MM.1S (cell line): ENCODE measurements around the gene FAM20C.

Source experiments
- DNase-seq: peaks from one replicate; pipeline ENCODE4 v3.0.0-alpha.2; 2015
- H2AFZ ChIP-seq: fragments of 300-600 bp; sonication (generic); 2 replicates; pipeline ENCODE4 v1.6.0; 2016; ENCODE audit warnings: antibody characterized with exemption, low read length
- H3F3A ChIP-seq: fragments of 300-600 bp; sonication (generic); 2 replicates; pipeline ENCODE4 v1.6.1; 2016; ENCODE audit warnings: mild to moderate bottlenecking, antibody characterized with exemption, low read length, moderate library complexity, mixed read lengths; ENCODE audit not compliant: insufficient read depth
- H3K27ac ChIP-seq: fragments of 300-600 bp; sonication (generic); 2 replicates; pipeline ENCODE4 v1.5.1; 2016; ENCODE audit warnings: mild to moderate bottlenecking, low read length
- H3K27me3 ChIP-seq: fragments of 300-600 bp; sonication (generic); replicated peaks from 2 replicates; pipeline ENCODE4 v1.6.0; 2016; ENCODE audit warnings: low read length; ENCODE audit not compliant: insufficient read depth
- H3K36me3 ChIP-seq: fragments of 300-600 bp; sonication (generic); replicated peaks from 2 replicates; pipeline ENCODE4 v1.6.1; 2016; ENCODE audit warnings: mild to moderate bottlenecking, low read length, mixed read lengths; ENCODE audit not compliant: insufficient read depth
- H3K4me1 ChIP-seq: fragments of 300-600 bp; sonication (generic); 2 replicates; pipeline ENCODE4 v1.6.1; 2016; ENCODE audit warnings: low read length, mixed read lengths
- H3K4me2 ChIP-seq: fragments of 300-600 bp; sonication (generic); 2 replicates; pipeline ENCODE4 v1.6.0; 2016; ENCODE audit warnings: low read depth, low read length
- H3K4me3 ChIP-seq: fragments of 300-600 bp; sonication (generic); 2 replicates; pipeline ENCODE4 v1.5.1; 2016; ENCODE audit warnings: low read length, mixed read lengths
- H3K79me2 ChIP-seq: fragments of 300-600 bp; sonication (generic); 2 replicates; pipeline ENCODE4 v1.6.1; 2016; ENCODE audit warnings: mixed run types, low read length, mixed read lengths
- H3K9ac ChIP-seq: fragments of 300-600 bp; sonication (generic); 2 replicates; pipeline ENCODE4 v1.6.1; 2016; ENCODE audit warnings: low read length, mixed read lengths
- H3K9me2 ChIP-seq: fragments of 300-600 bp; sonication (generic); replicated peaks from 2 replicates; pipeline ENCODE4 v1.6.1; 2016; ENCODE audit warnings: mild to moderate bottlenecking, low read length, mixed read lengths; ENCODE audit not compliant: insufficient read depth
- H3K9me3 ChIP-seq: fragments of 300-600 bp; sonication (generic); replicated peaks from 2 replicates; pipeline ENCODE4 v1.6.1; 2016; ENCODE audit warnings: mild to moderate bottlenecking, low read length, mixed read lengths; ENCODE audit not compliant: insufficient read depth
- H4K20me1 ChIP-seq: fragments of 300-600 bp; sonication (generic); 2 replicates; pipeline ENCODE4 v1.6.1; 2016; ENCODE audit warnings: mild to moderate bottlenecking, low read length, moderate library complexity, mixed read lengths; ENCODE audit not compliant: insufficient read depth
- CTCF ChIP-seq: fragments of 300-600 bp; sonication (generic); IDR thresholded peaks from 2 replicates; pipeline ENCODE4 v1.5.1; 2016; ENCODE audit warnings: antibody characterized with exemption, low read length, mixed read lengths
- EZH2 ChIP-seq: fragments of 300-600 bp; sonication (generic); optimal IDR thresholded peaks from 2 replicates; pipeline ENCODE3; 2017; ENCODE audit warnings: low read depth, mild to moderate bottlenecking, antibody characterized with exemption, low read length, mixed read lengths
- EZH2phosphoT487 ChIP-seq: fragments of 300-600 bp; sonication (generic); IDR thresholded peaks from 2 replicates; pipeline ENCODE4 v1.6.1; 2018; ENCODE audit warnings: antibody characterized with exemption, low read length

FAM20C gene

GRCh38 chr7:273327-273726 is 81.0 kb downstream of the FAM20C start:
- no peaks in the 10 kb centered on the region for H3K9me3 ChIP-seq
- no peak for TF ChIP-seq EZH2
- TF ChIP-seq CTCF: no peak
- TF ChIP-seq EZH2phosphoT487: no peak

GRCh38 chr7:274266-274665 is 81.9 kb downstream of the FAM20C start:
- no peak for DNase-seq
- Histone ChIP-seq H3K27ac (no peak overlapping the region), H3K4me3 (no peak overlapping the region), H3K79me2 (no peaks in the 10 kb centered on the region), H3K27me3 (no peaks in the 10 kb centered on the region), H3F3A (no peaks in the 10 kb centered on the region), H3K4me2 (no peak overlapping the region), H3K36me3 (no peaks in the 10 kb centered on the region), H3K4me1 (no peaks in the 10 kb centered on the region), H2AFZ (no peak overlapping the region), H4K20me1 (no peaks in the 10 kb centered on the region), H3K9ac (no peak overlapping the region), H3K9me2 (no peaks in the 10 kb centered on the region), H3K9me3 (no peaks in the 10 kb centered on the region)
- TF ChIP-seq CTCF (no peak), EZH2 (no peak), EZH2phosphoT487 (no peak)

More at GRCh38 chr7:273327-273726, 81.0 kb downstream of the FAM20C start:
- Histone ChIP-seq H3F3A (no peaks in the 10 kb centered on the region), H3K9ac (no peak overlapping the region), H3K9me2 (no peaks in the 10 kb centered on the region), H3K4me3 (no peak overlapping the region), H3K27me3 (no peaks in the 10 kb centered on the region), H3K27ac (no peak overlapping the region), H3K79me2 (no peaks in the 10 kb centered on the region), H3K36me3 (no peaks in the 10 kb centered on the region), H4K20me1 (no peaks in the 10 kb centered on the region), H2AFZ (no peak overlapping the region), H3K4me1 (no peaks in the 10 kb centered on the region), H3K4me2 (no peak overlapping the region)
- no peak for DNase-seq

GRCh38 chr7:276230-276835 is 84.0 kb downstream of the FAM20C start:
- no peaks in the 10 kb centered on the region for H3K27me3 ChIP-seq
- no peaks in the 10 kb centered on the region for H3K4me1 ChIP-seq
- TF ChIP-seq CTCF (no peak), EZH2 (no peak), EZH2phosphoT487 (no peak)
- no peaks in the 10 kb centered on the region for H3K9me2 ChIP-seq
- no peaks in the 10 kb centered on the region for H4K20me1 ChIP-seq
- DNase-seq: no peak
- no peaks in the 10 kb centered on the region for H3K36me3 ChIP-seq
- no peaks in the 10 kb centered on the region for H3F3A ChIP-seq
- no peak overlapping the region for H3K9ac ChIP-seq
- H3K4me3 ChIP-seq: no peak overlapping the region
- H3K4me2 ChIP-seq: no peak overlapping the region
- H3K27ac ChIP-seq: no peak overlapping the region
- no peaks in the 10 kb centered on the region for H3K9me3 ChIP-seq
- no peaks in the 10 kb centered on the region for H3K79me2 ChIP-seq
- no peak overlapping the region for H2AFZ ChIP-seq
